ENCODE measurements around the gene TUBA8.
"Not testable (repeated sequence)": the region's sequence is repeated elsewhere in the genome, so short reads cannot be mapped to it uniquely, and the experiment has no call there.

TUBA8 gene

DNA sequence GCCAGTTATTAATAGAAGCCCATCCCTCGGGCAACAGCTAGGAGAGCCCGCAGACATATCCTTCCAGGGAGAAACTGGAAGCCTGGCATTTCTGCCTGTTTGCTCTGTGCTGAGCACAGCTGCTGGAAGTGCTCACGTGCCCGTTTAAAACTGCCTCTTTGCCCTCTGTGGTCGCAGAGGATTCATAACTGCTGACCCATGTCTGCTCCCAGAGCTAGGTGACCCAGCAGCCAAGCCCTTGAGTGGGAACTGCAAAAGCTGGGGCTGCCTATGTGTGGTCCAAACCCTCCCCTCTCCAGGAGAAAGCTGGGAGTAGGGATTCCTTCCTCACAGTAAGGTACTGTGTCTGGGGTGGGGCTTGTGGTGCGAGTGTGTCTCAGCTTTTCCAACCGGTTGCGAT lies 54.0 kb downstream of the TUBA8 start:
- not testable (repeated sequence) for FAIRE-seq; DNase-seq (ENCODE audit: insufficient read length, low spot score)

DNA sequence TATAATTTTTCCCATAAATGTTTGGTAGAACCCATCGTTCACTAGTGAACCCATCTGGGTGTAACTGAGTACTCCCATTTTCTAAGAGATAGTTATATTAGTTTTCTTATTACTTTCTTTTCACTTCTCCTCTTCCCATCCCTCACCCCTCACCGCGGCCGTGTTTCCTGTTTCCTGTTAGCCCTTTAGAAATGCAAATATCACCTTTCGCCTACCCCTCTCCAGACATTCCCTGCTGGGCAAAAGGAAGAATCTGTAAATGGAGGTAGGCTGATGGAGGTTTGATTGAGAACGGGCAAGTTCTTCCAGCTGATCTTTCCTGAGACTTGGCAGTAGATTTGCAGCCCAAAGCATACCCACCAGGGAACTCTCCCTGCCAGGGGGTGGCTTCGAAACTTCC lies 54.7 kb downstream of the TUBA8 start:
- not testable (repeated sequence) for DNase-seq (ENCODE audit: insufficient read length, low spot score)
- peak; percentile 48 for FAIRE-seq

DNA sequence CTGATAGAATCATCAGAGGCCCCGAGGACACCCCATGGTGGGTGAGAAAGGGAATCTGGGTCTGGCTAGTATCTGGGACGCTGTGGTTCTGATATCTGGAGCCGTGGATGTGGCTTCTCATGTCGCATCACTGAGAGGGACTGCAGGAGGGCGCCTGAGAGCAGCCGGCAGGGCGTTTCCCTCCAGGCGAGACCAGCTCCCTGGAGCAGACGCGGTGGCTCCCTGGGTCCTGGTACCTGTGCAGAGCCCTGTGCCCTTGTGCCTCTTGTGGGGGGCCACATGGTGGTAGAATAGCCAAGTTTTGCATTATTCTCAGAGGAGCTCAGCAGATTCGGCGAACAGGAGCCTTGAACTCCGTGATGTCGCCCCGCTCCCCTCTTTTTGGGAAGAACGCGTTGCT lies 59.7 kb downstream of the TUBA8 start:
- FAIRE-seq: not testable (repeated sequence)

DNA sequence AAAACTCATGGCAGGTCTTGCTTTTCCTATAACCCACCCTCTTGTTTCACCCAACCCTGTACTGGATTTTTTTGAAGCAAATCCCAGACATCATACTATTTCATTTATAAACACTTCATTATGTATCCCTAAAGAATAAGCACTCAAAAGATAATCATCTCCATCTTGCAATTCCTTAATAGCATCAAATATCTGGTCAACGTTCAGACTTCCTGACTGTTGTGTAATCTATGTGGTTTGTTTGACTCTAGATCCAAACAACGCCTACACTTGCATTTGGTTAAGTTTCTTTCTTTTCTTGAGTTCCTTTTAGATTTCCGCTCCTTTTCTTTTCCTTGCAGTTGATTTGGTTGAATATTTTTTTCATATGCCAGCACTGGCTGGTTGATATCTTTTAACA lies 61.6 kb downstream of the TUBA8 start:
- FAIRE-seq: peak; percentile 31
- not testable (repeated sequence) for DNase-seq (ENCODE audit: insufficient read length, low spot score)

More for the DNA sequence above, 59.7 kb downstream of the TUBA8 start:
- DNase-seq (ENCODE audit: insufficient read length, low spot score): not testable (repeated sequence)

DNA sequence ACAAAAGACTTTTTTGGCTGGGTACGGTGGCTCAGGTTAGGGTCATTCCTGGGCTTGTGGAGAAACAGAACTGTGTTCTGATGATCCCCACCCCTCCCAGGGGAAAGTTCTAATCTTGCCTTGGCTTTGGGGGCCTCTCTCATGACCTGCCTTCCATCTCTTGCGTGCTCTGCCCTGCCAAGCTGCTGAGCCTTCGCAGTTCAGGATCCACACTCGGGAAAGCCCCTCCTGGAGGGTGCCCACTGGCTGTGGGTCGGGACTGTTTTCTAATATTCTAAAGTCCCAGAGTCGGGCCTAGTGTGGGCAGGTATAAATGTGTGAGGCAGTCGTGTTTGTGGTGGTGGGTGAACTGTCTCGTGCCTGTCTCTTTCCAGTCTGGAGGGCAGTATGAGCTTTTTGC lies 62.2 kb downstream of the TUBA8 start:
- not testable (repeated sequence) for FAIRE-seq; DNase-seq (ENCODE audit: insufficient read length, low spot score)

DNA sequence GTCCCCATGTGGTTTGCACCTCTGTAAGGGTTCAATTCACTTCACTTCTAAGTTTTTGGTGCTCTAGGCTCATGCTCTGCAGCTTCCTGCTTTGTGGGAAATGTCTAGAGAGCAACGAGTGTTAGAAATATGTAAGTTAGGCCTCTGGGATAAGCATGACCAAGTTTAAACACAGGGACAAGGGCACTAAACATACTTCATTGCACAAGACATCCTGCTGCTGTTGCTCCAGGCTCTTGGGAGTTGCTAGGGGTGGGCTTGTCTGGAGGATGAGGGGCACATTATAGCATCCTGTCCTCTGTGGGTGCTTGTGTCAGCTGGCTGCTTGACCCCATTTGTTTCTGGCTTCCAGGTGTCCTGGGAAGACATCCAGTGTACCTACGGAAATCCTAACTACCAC lies 62.8 kb downstream of the TUBA8 start:
- DNase-seq (ENCODE audit: insufficient read length, low spot score); FAIRE-seq: not testable (repeated sequence)

Data from GM19239 (cell line).